Measurements from ENCODE around the gene ALDH1A3. TPM values are rescaled to one million over a fixed set of nuclear protein-coding genes. Genes with fewer than 3 reads are reported as not detected.

ALDH1A3 gene
- total and polyA plus RNA-seq, 2 donors (not counting 1 experiment from before 2014, with no cell fraction given) = 4.2 to 32.5 TPM

DNA sequence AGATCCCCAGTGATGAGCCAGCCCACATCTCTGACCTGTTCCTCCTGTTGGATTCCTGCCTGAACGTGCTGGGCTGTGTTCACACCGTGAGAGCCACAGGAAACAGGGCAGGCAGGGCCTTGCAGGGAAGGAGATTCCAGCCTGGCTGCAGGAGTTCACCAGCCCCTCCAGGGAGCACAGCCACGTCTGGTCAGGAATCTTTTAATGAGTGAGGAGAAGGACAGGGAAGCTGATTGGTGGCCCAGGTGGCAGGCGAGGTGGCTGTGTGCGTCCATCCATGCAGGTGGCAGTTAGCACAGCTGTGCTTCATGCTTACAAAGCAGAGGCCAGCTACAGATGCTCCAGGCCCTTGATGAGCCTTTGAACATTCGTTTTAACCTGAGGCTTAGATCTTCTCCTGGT lies 50.0 kb downstream of the ALDH1A3 start:
- TF ChIP-seq CTCF (conservative IDR thresholded peaks at IDR 0.05 in 1 of 2, IDR thresholded peaks at IDR 0.05 in 1 of 2; ENCODE audit: low read depth in 1 of 2, low read length in 2 of 2) (no peak), EZH2 (IDR thresholded peaks at IDR 0.05; ENCODE audit: low read length, missing control alignments) (no peak)
- Histone ChIP-seq H4K20me1 (ENCODE audit: control insufficient read depth, extremely low read depth, insufficient read depth, low read length) (no peaks in the 10 kb centered on the region), H3K4me2 (ENCODE audit: extremely low read depth, insufficient read depth, low read length) (no peak overlapping the region), H2AFZ (ENCODE audit: low read length) (no peak overlapping the region), H3K27ac (ENCODE audit: insufficient read depth, low read length) (no peak overlapping the region), H3K36me3 (ENCODE audit: control insufficient read depth, insufficient read depth, low read length) (peaks cover 4% of the 10 kb centered on the region), H3K4me1 (ENCODE audit: control insufficient read depth, extremely low read depth, insufficient read depth, low read length) (no peaks in the 10 kb centered on the region), H3K4me3 (replicated peaks in 1 of 4; ENCODE audit: control extremely low read depth in 1 of 4, insufficient read depth in 1 of 4, low read depth in 3 of 4, low read length in 4 of 4) (no peak overlapping the region), H3K27me3 (ENCODE audit: control insufficient read depth, insufficient read depth, low read length) (no peaks in the 10 kb centered on the region), H3K79me2 (ENCODE audit: control insufficient read depth, insufficient read depth, low read length) (no peaks in the 10 kb centered on the region), H3K9ac (ENCODE audit: insufficient read depth, low read length) (no peak overlapping the region), H3K9me3 (ENCODE audit: control insufficient read depth, insufficient read depth, low read depth, low read length) (no peaks in the 10 kb centered on the region)
- DNase-seq (ENCODE audit: low read depth in 2 of 2) = no peak

- Histone ChIP-seq H3K4me2 (ENCODE audit: extremely low read depth, insufficient read depth, low read length) (no peak overlapping the region), H3K9me3 (ENCODE audit: control insufficient read depth, insufficient read depth, low read depth, low read length) (no peaks in the 10 kb centered on the region), H3K9ac (ENCODE audit: insufficient read depth, low read length) (no peak overlapping the region), H3K4me3 (replicated peaks in 1 of 4; ENCODE audit: control extremely low read depth in 1 of 4, insufficient read depth in 1 of 4, low read depth in 3 of 4, low read length in 4 of 4) (no peak overlapping the region), H3K27ac (ENCODE audit: insufficient read depth, low read length) (no peak overlapping the region), H3K36me3 (ENCODE audit: control insufficient read depth, insufficient read depth, low read length) (peaks cover 3% of the 10 kb centered on the region), H3K4me1 (ENCODE audit: control insufficient read depth, extremely low read depth, insufficient read depth, low read length) (no peaks in the 10 kb centered on the region), H3K79me2 (ENCODE audit: control insufficient read depth, insufficient read depth, low read length) (no peaks in the 10 kb centered on the region), H2AFZ (ENCODE audit: low read length) (no peak overlapping the region), H4K20me1 (ENCODE audit: control insufficient read depth, extremely low read depth, insufficient read depth, low read length) (no peaks in the 10 kb centered on the region), H3K27me3 (ENCODE audit: control insufficient read depth, insufficient read depth, low read length) (no peaks in the 10 kb centered on the region)
- TF ChIP-seq CTCF (conservative IDR thresholded peaks at IDR 0.05 in 1 of 2, IDR thresholded peaks at IDR 0.05 in 1 of 2; ENCODE audit: low read depth in 1 of 2, low read length in 2 of 2) (no peak), EZH2 (IDR thresholded peaks at IDR 0.05; ENCODE audit: low read length, missing control alignments) (no peak)
- no peak for DNase-seq (ENCODE audit: low read depth in 2 of 2)
Observed at GRCh38 chr15:100930306-100930848, 50.7 kb downstream of the ALDH1A3 start.

GRCh38 chr15:100931143-100931890 lies 51.7 kb downstream of the ALDH1A3 start:
- H2AFZ ChIP-seq (ENCODE audit: low read length) = no peak overlapping the region
- no peaks in the 10 kb centered on the region for H3K27me3 ChIP-seq (ENCODE audit: control insufficient read depth, insufficient read depth, low read length)
- H3K4me2 ChIP-seq (ENCODE audit: extremely low read depth, insufficient read depth, low read length) = no peak overlapping the region
- no peak overlapping the region for H3K27ac ChIP-seq (ENCODE audit: insufficient read depth, low read length)
- H3K9ac ChIP-seq (ENCODE audit: insufficient read depth, low read length) = no peak overlapping the region
- TF ChIP-seq EZH2 (IDR thresholded peaks at IDR 0.05; ENCODE audit: low read length, missing control alignments) (no peak), CTCF (conservative IDR thresholded peaks at IDR 0.05 in 1 of 2, IDR thresholded peaks at IDR 0.05 in 1 of 2; ENCODE audit: low read depth in 1 of 2, low read length in 2 of 2) (no peak)
- no peaks in the 10 kb centered on the region for H3K4me1 ChIP-seq (ENCODE audit: control insufficient read depth, extremely low read depth, insufficient read depth, low read length)
- no peak overlapping the region for H3K4me3 ChIP-seq (replicated peaks in 1 of 4; ENCODE audit: control extremely low read depth in 1 of 4, insufficient read depth in 1 of 4, low read depth in 3 of 4, low read length in 4 of 4)
- no peak for DNase-seq (ENCODE audit: low read depth in 2 of 2)
- no peaks in the 10 kb centered on the region for H3K9me3 ChIP-seq (ENCODE audit: control insufficient read depth, insufficient read depth, low read depth, low read length)
- peaks cover 2% of the 10 kb centered on the region for H3K36me3 ChIP-seq (ENCODE audit: control insufficient read depth, insufficient read depth, low read length)
- H3K79me2 ChIP-seq (ENCODE audit: control insufficient read depth, insufficient read depth, low read length) = no peaks in the 10 kb centered on the region
- no peaks in the 10 kb centered on the region for H4K20me1 ChIP-seq (ENCODE audit: control insufficient read depth, extremely low read depth, insufficient read depth, low read length)
